ENCODE measurements around the gene CALML6. TPM values are rescaled to one million over a fixed set of nuclear protein-coding genes. Genes with fewer than 3 reads are reported as not detected.

CALML6 gene
- total RNA-seq, 1 experiment from 2014 or later = not detected

DNA sequence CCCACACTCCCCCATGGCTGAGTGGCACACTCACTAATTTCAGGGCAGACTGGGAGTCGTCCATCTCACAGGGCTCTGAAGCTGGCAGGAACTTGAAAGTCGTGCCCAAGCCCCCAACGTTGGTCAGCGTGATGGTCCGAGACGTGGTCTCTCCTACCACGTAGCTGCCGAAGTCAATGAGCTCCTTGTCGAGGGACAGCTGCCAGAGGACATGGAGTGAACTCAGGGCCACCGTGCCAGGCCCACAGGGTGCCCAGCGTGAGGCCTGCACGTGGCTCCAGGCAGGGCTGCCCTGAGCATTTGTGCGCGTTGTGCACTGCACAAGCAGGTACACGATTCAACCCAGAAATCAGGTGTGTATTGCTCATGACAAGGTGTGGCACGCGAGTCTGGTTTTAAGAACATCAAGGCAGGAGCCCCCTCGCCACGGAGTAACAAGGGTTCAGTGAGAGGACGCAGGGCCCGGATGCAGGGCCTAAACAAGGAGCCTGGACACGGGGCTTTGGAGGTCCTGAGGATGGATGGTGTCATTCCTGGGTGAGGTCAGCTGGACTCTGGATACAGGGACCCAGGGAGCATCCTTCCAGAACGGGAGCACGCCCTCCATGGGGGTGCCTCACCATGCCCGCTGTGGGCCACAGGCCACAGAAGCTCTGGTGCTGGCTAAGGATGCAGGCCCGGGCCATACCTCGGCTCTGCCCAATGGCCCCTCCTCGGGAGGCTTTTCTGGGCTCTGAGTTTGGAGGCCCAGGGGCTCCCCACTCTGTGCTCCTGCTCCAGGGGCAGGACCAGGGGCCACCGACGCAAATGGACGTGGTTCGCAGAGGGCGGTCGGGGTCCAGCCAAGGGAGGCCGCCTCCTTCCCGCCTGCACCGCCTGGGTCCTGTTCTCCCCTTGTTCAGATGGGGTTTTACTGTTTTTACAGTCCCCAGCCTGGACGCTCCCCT is 41.8 kb downstream of the CALML6 start:
- H3K9ac ChIP-seq (ENCODE audit: low read length) = no peak overlapping the region
- H2AFZ ChIP-seq (ENCODE audit: low read length) = no peak overlapping the region
- H3K9me2 ChIP-seq (replicated peaks; ENCODE audit: insufficient read depth, low read length) = no peaks in the 10 kb centered on the region
- no peaks in the 10 kb centered on the region for H4K20me1 ChIP-seq (ENCODE audit: insufficient read depth, low read depth, low read length)
- H3K4me2 ChIP-seq (ENCODE audit: low read depth, low read length, poor library complexity, severe bottlenecking) = no peak overlapping the region
- no peak for DNase-seq
- peaks cover 4% of the 10 kb centered on the region; the same call in 1 of the 2 replicates for H3K4me1 ChIP-seq (ENCODE audit: low read length)
- H3K79me2 ChIP-seq (ENCODE audit: low read length) = no peaks in the 10 kb centered on the region
- H3K36me3 ChIP-seq (ENCODE audit: insufficient read depth, low read length) = no peaks in the 10 kb centered on the region
- H3K27me3 ChIP-seq (ENCODE audit: low read length) = no peaks in the 10 kb centered on the region
- H3K4me3 ChIP-seq (ENCODE audit: low read length) = no peak overlapping the region
- H3K27ac ChIP-seq (ENCODE audit: low read length) = no peak overlapping the region
- H3K9me3 ChIP-seq (ENCODE audit: low read length) = no peaks in the 10 kb centered on the region

DNA sequence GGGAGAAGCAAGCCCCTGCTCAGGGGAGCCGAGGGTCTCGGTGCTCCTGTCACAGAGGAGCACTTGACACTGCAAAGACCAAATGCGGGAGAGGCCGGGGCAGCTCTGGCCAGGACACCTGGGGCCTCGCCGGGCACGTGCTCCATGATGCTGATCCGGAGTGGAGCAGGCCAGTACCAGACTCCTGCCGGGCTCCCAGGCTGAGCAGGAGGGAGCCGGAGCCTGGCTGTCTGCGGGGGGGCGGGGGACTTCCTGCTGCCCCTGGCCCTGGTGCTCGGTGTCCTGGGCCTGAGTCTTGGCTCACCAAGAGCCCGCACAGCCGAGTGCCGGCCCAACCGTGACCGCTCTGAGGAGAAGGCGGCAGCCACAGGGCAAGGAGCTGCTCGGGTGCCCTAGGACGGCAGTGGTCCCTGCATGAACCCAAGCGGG is 42.5 kb downstream of the CALML6 start:
- peaks cover 4% of the 10 kb centered on the region; the same call in 1 of the 2 replicates for H3K4me1 ChIP-seq (ENCODE audit: low read length)
- no peak overlapping the region for H3K9ac ChIP-seq (ENCODE audit: low read length)

DNA sequence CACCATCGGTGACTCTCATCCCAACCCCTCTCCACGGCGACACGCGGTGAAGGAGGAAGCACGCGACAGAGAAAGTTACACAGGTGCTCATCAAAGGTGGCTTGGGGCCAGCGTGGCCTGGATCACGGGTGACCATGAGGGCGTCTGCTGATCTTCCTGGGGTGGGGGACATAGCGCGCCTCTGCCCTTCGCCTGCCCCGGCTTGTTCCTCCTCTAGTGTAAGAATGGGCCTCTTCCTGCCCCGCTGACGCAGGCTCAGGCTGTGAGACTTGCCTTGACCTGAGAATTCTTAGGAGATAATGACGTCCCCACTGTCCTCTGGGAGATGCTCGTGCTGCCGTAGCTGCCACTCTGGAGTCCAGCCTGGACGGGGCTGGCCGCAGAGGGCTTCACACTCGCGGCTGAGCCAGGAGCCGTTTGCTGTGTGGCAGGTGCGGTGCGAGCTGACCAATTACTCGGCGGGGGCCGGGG is 43.0 kb downstream of the CALML6 start:
- Histone ChIP-seq H4K20me1 (ENCODE audit: insufficient read depth, low read depth, low read length) (no peaks in the 10 kb centered on the region), H3K27ac (ENCODE audit: low read length) (no peak overlapping the region), H3K4me3 (ENCODE audit: low read length) (no peak overlapping the region), H3K9me3 (ENCODE audit: low read length) (no peaks in the 10 kb centered on the region), H3K9me2 (replicated peaks; ENCODE audit: insufficient read depth, low read length) (no peaks in the 10 kb centered on the region), H3K4me2 (ENCODE audit: low read depth, low read length, poor library complexity, severe bottlenecking) (no peak overlapping the region), H3K27me3 (ENCODE audit: low read length) (no peaks in the 10 kb centered on the region), H3K36me3 (ENCODE audit: insufficient read depth, low read length) (no peaks in the 10 kb centered on the region), H3K4me1 (ENCODE audit: low read length) (peaks cover 4% of the 10 kb centered on the region; the same call in 1 of the 2 replicates), H3K9ac (ENCODE audit: low read length) (no peak overlapping the region), H2AFZ (ENCODE audit: low read length) (no peak overlapping the region), H3K79me2 (ENCODE audit: low read length) (no peaks in the 10 kb centered on the region)
- DNase-seq = no peak

More for the DNA sequence above, 42.5 kb downstream of the CALML6 start:
- no peaks in the 10 kb centered on the region for H3K9me2 ChIP-seq (replicated peaks; ENCODE audit: insufficient read depth, low read length)
- no peak for DNase-seq
- H3K4me2 ChIP-seq (ENCODE audit: low read depth, low read length, poor library complexity, severe bottlenecking) = no peak overlapping the region
- H4K20me1 ChIP-seq (ENCODE audit: insufficient read depth, low read depth, low read length) = no peaks in the 10 kb centered on the region
- H3K9me3 ChIP-seq (ENCODE audit: low read length) = no peaks in the 10 kb centered on the region
- H3K27me3 ChIP-seq (ENCODE audit: low read length) = no peaks in the 10 kb centered on the region
- no peaks in the 10 kb centered on the region for H3K36me3 ChIP-seq (ENCODE audit: insufficient read depth, low read length)
- no peak overlapping the region for H2AFZ ChIP-seq (ENCODE audit: low read length)
- H3K4me3 ChIP-seq (ENCODE audit: low read length) = no peak overlapping the region
- H3K27ac ChIP-seq (ENCODE audit: low read length) = no peak overlapping the region
- no peaks in the 10 kb centered on the region for H3K79me2 ChIP-seq (ENCODE audit: low read length)

DNA sequence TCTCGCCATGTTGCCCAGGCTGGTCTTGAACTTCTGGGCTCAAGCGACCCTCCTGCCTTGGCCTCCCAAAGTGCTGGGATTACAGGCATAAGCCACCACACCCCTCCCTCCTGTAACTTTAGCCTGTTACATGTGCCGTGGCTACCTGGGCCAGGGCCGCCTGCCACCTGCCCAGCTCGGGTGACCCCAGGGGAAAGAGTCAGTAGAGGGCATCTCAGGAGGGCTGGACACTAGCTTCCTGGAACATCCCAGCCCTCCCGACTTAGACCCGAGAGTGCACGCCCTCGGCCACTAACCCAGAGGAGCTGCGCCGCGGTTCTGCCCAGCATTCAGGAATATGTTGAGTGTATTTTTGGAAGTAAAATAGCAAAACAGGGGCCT is 44.4 kb downstream of the CALML6 start:
- DNase-seq = no peak
- Histone ChIP-seq H3K4me2 (ENCODE audit: low read depth, low read length, poor library complexity, severe bottlenecking) (peak overlapping the region; percentile 29), H2AFZ (ENCODE audit: low read length) (no peak overlapping the region)

DNA sequence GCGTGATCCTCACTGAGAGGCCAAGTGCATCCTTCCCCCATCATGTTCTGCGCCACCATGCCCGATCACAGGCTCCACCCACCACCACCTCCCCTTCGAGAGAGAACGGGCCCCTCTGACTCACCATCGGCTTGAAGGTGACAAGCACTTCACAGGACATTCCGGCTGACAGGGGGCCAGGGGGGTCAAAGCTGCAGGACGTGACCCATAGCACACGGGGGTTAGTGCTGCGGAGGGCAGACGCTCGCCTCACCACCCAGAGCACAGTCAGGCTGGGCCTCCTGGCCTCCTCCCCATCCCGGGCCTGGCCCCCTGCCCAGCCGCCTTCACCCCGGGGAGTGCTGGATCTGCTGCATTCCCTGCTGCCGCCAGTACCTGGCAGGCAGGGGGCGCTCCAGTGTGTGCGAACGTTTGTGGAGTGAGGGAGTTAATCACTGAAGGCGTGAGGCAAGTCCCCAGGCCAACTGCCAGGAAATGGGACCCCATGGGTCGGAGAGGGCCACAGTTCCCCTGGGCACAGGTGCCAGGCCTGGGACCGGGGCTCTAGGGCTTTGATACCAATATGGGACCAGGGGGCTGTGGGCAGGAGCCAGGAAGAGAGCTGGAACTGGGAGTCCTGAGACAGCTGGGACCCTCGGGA is 44.9 kb downstream of the CALML6 start:
- H3K4me3 ChIP-seq (ENCODE audit: low read length) = no peak overlapping the region
- H3K27me3 ChIP-seq (ENCODE audit: low read length) = no peaks in the 10 kb centered on the region
- DNase-seq = peak; percentile 91
- no peak overlapping the region for H3K27ac ChIP-seq (ENCODE audit: low read length)
- no peaks in the 10 kb centered on the region for H3K36me3 ChIP-seq (ENCODE audit: insufficient read depth, low read length)
- no peaks in the 10 kb centered on the region for H3K9me3 ChIP-seq (ENCODE audit: low read length)
- H3K9ac ChIP-seq (ENCODE audit: low read length) = no peak overlapping the region
- H3K79me2 ChIP-seq (ENCODE audit: low read length) = no peaks in the 10 kb centered on the region
- no peak overlapping the region for H2AFZ ChIP-seq (ENCODE audit: low read length)
- peak overlapping the region; percentile 29 for H3K4me2 ChIP-seq (ENCODE audit: low read depth, low read length, poor library complexity, severe bottlenecking)
- H3K4me1 ChIP-seq (ENCODE audit: low read length) = peaks cover 4% of the 10 kb centered on the region; the same call in 1 of the 2 replicates
- no peaks in the 10 kb centered on the region for H3K9me2 ChIP-seq (replicated peaks; ENCODE audit: insufficient read depth, low read length)
- no peaks in the 10 kb centered on the region for H4K20me1 ChIP-seq (ENCODE audit: insufficient read depth, low read depth, low read length)

More for the DNA sequence above, 44.4 kb downstream of the CALML6 start:
- Histone ChIP-seq H3K4me1 (ENCODE audit: low read length) (peaks cover 4% of the 10 kb centered on the region; the same call in 1 of the 2 replicates), H3K27me3 (ENCODE audit: low read length) (no peaks in the 10 kb centered on the region), H3K27ac (ENCODE audit: low read length) (no peak overlapping the region), H3K36me3 (ENCODE audit: insufficient read depth, low read length) (no peaks in the 10 kb centered on the region), H4K20me1 (ENCODE audit: insufficient read depth, low read depth, low read length) (no peaks in the 10 kb centered on the region), H3K4me3 (ENCODE audit: low read length) (no peak overlapping the region), H3K79me2 (ENCODE audit: low read length) (no peaks in the 10 kb centered on the region), H3K9me3 (ENCODE audit: low read length) (no peaks in the 10 kb centered on the region), H3K9me2 (replicated peaks; ENCODE audit: insufficient read depth, low read length) (no peaks in the 10 kb centered on the region), H3K9ac (ENCODE audit: low read length) (no peak overlapping the region)

DNA sequence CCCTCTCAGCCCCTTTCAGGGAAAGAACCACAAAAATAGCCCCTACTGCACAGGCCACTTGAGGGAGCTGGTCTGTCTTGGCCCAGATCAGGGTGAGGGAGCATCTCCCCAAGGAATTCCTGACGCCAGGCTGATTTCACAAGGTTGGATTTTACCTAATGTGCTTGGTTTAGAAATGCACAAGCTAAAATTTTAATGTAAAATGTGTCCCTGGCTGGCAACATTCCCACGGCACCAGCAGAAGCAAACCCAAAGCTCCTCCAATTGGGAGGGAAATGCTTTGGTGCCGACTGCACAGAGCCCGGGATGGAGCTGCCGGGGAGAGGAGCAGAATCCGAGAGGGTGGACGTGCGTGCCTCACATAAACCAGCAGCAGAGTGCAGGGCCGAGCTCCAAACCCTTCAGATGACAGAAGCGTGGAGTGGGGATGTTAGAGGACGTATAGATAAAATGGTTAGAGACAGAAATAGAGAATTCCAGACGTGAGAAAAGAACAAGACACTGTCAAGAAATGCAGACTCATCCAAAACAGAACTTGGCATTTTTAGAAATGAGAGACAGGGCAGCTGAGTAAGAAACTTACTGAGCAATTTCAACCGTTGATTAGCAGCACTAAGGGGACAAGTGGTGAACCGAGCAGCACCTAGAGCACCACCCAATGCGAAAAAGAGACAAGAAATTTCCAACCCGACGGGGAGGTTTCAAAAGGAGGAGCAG is 45.6 kb downstream of the CALML6 start:
- Histone ChIP-seq H3K9ac (ENCODE audit: low read length) (no peak overlapping the region), H4K20me1 (ENCODE audit: insufficient read depth, low read depth, low read length) (no peaks in the 10 kb centered on the region), H3K27me3 (ENCODE audit: low read length) (no peaks in the 10 kb centered on the region), H3K4me2 (ENCODE audit: low read depth, low read length, poor library complexity, severe bottlenecking) (no peak overlapping the region), H3K79me2 (ENCODE audit: low read length) (no peaks in the 10 kb centered on the region), H3K9me2 (replicated peaks; ENCODE audit: insufficient read depth, low read length) (no peaks in the 10 kb centered on the region), H3K4me1 (ENCODE audit: low read length) (peaks cover 4% of the 10 kb centered on the region; the same call in 1 of the 2 replicates), H3K36me3 (ENCODE audit: insufficient read depth, low read length) (no peaks in the 10 kb centered on the region), H2AFZ (ENCODE audit: low read length) (no peak overlapping the region), H3K9me3 (ENCODE audit: low read length) (no peaks in the 10 kb centered on the region), H3K4me3 (ENCODE audit: low read length) (no peak overlapping the region), H3K27ac (ENCODE audit: low read length) (no peak overlapping the region)
- DNase-seq = no peak

DNA sequence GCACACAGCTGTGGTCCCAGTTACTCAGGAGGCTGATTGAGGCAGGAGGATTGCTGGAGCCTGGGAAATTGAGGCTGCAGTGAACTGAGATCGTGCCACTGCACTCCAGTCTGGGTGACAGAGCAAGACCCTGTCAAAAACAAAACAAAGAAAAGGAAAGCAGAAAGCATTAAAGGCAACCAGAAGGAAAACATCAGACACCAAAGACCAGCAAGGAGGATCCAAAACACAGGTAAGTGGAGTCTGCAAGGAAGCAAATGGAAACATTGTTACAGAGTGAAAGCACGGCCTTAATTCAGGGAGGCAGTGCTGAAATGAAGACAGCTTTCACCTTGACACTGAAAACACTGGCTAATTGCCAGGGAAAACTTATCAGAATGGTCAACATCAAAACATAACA is 47.7 kb downstream of the CALML6 start:
- no peaks in the 10 kb centered on the region for H3K9me2 ChIP-seq (replicated peaks; ENCODE audit: insufficient read depth, low read length)
- H3K27ac ChIP-seq (ENCODE audit: low read length) = no peak overlapping the region
- H3K4me3 ChIP-seq (ENCODE audit: low read length) = no peak overlapping the region
- H3K9ac ChIP-seq (ENCODE audit: low read length) = no peak overlapping the region
- no peaks in the 10 kb centered on the region for H3K36me3 ChIP-seq (ENCODE audit: insufficient read depth, low read length)
- H3K4me1 ChIP-seq (ENCODE audit: low read length) = peaks cover 4% of the 10 kb centered on the region; the same call in 1 of the 2 replicates
- no peaks in the 10 kb centered on the region for H3K27me3 ChIP-seq (ENCODE audit: low read length)
- no peak for DNase-seq
- no peaks in the 10 kb centered on the region for H4K20me1 ChIP-seq (ENCODE audit: insufficient read depth, low read depth, low read length)
- no peak overlapping the region for H3K4me2 ChIP-seq (ENCODE audit: low read depth, low read length, poor library complexity, severe bottlenecking)
- H2AFZ ChIP-seq (ENCODE audit: low read length) = no peak overlapping the region
- H3K79me2 ChIP-seq (ENCODE audit: low read length) = no peaks in the 10 kb centered on the region
- H3K9me3 ChIP-seq (ENCODE audit: low read length) = no peaks in the 10 kb centered on the region

Data from Karpas-422 (cell line).